GM21390 (cell line): ENCODE data around the gene PHKG1.
"Not testable (repeated sequence)": the region's sequence is repeated elsewhere in the genome, so short reads cannot be mapped to it uniquely, and the experiment has no call there.

Experiments used
- ATAC-seq: cut with Tn5 transposase; IDR thresholded peaks from one replicate; pipeline ENCODE4 v1.9.1; 2021; ENCODE audit not compliant: unreplicated experiment

The PHKG1 gene

DNA sequence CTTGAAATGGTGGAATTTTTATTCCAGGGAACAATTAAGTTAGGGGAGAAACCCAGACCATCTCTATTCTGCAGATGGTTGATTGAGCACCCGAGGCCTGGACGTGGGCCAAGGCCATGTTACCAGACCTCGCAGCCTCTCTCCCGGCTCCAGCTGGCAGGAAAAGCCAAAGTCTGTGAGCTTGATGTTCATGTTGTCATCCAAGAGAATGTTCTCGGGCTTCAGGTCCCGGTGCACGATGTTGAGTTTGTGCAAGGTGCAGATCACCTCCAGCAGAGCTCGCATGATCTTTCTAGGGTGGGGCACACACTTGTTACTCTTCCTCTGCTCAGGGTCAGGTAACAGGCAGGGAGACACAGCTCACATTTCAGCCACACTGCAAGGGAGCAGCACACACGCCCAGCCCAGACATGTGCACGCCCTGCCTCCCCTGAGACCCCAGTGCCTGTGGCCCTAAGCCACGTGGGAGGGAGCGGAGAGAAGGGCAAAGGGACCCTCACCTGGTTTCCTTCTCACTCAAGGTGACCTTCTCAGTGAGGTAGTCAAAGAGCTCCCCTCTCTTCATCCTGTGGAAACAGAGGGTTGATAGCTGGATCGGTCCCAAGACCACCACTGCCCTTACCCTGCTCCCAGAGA is 9.5 kb downstream of the PHKG1 start:
- ATAC-seq, result no peak

DNA sequence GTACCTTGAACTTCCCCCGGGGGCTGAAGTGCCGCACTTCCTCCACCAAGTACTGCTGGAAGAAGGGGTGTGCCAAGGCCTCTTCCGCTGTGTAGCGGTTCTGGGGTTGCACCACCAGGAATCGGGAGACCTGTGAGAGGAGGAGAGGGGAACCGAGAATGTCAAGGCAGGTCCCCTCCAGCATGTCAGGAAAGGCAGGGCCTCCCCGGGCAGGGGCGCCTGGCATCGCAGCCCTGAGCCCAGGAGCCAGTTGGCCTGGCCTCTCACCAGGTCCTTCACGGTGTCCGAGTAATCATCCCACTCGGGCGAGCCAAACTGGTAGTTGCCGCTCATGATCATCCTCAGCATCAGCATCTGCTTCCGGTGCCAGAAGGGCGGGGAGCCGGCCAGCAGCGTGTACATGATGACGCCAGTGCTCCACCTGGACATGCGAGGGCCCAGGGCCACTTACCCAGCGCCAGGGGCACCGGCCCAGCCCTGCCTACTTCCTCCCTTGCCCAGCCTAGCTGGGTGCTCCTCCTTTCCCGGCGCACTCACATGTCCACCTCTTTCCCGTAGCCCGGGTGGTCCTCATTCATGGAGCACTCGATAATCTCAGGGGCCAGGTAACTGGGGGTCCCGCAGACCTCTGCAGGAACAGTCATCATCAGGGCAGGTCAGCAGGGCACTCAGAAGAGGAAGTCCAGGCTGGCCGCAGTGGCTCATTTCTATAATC is 11.0 kb downstream of the PHKG1 start:
- ATAC-seq, result no peak

- ATAC-seq, result not testable (repeated sequence)
These were observed 11.9 kb downstream of the PHKG1 start for GRCh38 chr7:56080726-56081435.

- ATAC-seq, result no peak
These were observed 13.1 kb downstream of the PHKG1 start for GRCh38 chr7:56079450-56080185.

- no peak for ATAC-seq
These were observed 14.6 kb downstream of the PHKG1 start for GRCh38 chr7:56078196-56078595.

DNA sequence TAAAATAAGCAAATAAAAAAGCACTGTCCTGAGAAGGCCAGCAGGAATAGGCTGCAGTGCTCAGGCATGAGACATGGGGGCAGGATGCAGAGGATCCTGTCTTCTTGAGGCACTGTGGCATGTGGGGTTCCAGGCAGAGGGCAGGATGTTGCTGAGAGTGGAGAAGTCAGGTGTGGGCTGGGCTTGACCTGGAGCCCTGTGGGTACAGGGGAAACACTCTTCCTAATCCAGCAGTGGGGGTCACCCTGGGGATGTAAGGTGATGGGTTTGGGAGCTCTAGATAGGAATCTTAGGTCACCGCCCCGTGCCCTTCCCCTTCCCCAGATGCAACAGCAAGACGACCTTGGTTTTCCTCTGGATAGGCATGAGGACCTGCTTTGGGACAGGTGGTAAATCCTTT is 15.1 kb downstream of the PHKG1 start:
- ATAC-seq, result no peak

DNA sequence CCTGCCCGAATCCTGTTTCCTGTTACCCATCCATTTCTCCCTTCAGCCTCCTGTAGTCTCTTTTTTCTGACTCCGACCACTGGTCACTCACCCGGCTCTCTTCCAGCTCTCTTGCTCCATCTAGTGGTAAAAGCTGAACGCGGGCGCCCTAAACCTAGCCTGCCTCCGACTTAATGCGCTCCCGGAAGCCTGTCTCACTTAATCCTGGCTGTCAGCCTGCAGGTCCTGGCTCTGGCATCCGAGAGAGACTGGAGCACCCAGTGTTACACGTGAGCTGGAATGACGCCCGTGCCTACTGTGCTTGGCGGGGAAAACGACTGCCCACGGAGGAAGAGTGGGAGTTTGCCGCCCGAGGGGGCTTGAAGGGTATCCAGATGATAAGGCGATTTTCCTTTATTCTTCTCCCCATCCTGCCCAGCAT is 18.4 kb downstream of the PHKG1 start:
- ATAC-seq, result peak; percentile 94

DNA sequence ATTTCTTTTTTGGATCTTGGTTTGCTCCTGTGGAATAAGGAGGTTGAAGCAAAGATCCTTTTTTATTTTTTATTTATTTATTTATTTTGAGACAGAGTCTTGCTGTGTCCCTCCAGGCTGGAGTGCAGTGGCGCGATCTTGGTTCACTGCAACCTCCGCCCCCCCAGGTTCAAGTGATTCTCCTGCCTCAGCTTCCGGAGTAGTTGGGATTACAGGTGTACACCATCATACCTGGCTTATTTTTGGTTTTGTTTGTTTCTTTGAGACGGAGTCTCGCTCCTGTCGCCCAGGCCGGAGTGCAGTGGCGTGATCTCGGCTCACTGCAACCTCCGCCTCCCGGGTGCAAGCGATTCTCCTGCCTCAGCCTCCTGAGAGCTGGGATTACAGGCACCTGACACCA is 26.4 kb downstream of the PHKG1 start:
- ATAC-seq, result not testable (repeated sequence)

GRCh38 chr7:56063882-56064625 is 28.7 kb downstream of the PHKG1 start, which contains the start of gene SUMF2:
Gene SUMF2, plus strand, starts transcription at chr7:56064286. Its CDS starts 26 bp downstream, at chr7:56064312.
- peak; percentile 87 for ATAC-seq

DNA sequence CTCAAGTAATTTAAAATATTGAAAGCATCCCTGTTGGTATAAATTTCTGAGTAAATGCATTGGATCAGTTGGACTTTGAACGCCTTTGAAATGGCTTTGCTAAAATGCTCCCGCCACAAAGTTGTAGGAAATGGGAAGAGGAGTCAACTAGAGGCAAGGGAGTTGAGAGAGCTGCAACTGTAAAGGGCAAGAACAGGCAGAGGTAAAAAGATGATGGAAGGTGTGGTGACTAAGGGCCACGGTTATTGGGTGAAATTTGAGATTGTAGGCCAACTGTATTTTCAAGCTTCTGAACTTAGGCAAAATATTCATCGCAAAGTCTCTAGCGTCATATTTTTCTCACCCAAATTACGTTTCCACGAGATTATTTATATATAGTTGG is 29.3 kb downstream of the PHKG1 start:
- no peak for ATAC-seq

GRCh38 chr7:56062382-56062781 is 30.4 kb downstream of the PHKG1 start:
- no peak for ATAC-seq

- no peak for ATAC-seq
These were observed 38.8 kb downstream of the PHKG1 start for GRCh38 chr7:56053993-56054392.

DNA sequence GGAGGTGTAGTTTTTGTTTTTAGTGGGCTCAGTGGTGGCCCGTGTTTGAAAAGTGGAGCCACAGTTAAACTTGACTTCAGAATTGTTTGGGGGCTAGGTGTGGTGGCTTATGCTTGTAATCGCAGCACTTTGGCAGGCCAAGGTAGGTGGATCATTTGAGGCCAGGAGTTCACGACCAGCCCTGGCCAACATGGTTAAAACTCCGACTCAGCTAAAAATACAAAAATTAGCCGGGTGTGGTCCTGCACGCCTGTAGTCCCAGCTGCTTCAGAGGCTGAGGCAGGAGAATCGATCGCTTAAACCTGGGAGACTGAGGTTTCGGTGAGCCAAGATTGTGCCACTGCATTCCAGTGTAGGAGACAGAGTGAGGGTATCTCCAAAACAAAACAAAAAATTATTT is 39.4 kb downstream of the PHKG1 start:
- no peak for ATAC-seq

DNA sequence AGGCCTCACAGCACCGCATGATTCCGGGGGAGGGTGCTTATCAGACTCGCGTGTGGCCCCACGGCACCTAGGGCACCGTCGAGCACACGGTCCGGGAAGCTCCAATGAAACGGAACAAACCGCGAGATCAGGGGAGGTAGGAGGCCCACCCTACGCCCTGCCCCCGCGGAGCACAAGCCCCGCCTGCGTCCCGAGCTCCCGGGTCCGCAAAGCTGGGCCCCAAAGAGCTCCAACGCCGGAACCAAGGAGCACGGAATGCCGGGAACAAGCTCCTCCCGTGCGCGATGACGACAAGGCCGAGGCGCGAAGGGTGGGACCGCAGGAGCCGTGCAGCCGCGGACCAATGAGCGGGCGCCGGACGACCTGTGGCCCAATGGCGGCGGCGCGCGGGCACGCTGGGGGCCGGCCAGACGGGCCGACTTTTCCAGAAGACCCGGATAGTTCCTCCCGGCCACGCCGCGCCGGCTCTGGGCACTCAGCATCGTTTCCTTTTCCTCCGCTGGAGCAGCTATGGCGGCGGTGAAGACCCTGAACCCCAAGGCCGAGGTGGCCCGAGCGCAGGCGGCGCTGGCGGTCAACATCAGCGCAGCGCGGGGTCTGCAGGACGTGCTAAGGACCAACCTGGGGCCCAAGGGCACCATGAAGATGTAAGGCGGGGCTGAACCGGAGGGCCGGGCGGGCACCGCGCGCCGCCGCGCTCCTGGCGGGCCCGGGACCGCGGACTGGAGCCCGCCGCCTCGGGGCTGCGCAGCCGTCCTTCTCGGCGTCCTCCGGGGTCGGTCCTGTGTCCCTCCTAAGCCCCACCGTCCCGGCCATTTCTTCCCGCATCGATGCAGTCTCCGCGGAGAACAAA is 41.2 kb downstream of the PHKG1 start, which contains the start of the genes CCT6A and PSPH:
TSS of gene CCT6A (plus strand) at position 427 of the 853 bp plus-strand sequence. CDS start at position 511, 84 bp downstream.
TSS of gene PSPH (minus strand) at position 106 of the 853 bp plus-strand sequence. CDS start 30,232 bp downstream, outside the sequence.
- ATAC-seq, result peak; percentile 96

DNA sequence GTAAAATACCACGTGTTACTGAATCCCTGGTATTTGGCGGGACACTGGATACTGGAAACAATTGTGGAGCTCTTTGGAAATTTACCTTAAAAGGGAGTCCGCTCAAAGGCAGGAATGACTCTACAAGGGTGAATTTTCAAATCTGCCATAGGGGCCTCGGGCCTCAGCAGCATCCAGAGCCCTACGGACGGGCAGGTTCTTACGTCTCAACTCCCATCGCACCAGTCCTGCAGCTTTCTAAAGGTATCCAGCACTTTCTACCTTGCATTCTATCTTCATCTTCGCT is 41.8 kb downstream of the PHKG1 start:
- ATAC-seq, result no peak

GRCh38 chr7:56048763-56049162 is 44.0 kb downstream of the PHKG1 start:
- not testable (repeated sequence) for ATAC-seq

- no peak for ATAC-seq
These were observed 44.5 kb downstream of the PHKG1 start for GRCh38 chr7:56048245-56048644.

GRCh38 chr7:56047446-56048116 is 45.2 kb downstream of the PHKG1 start:
- not testable (repeated sequence) for ATAC-seq
